GM10248 (cell line): ENCODE measurements around the gene SNAPIN.

ENCODE experiments used
- CTCF ChIA-PET: fragments of 300-600 bp; sonication (Branson Sonifier 250); formaldehyde crosslinking; extraction: SDS; loops from one replicate; lab custom pipeline; 2021; ENCODE audit warnings: antibody characterized with exemption; lab: Yijun Ruan, JAX
- POLR2A ChIA-PET: fragments of 350-650 bp; sonication (Branson Sonifier 250); formaldehyde crosslinking; extraction: SDS; loops from one replicate; lab custom pipeline; 2020; ENCODE audit warnings: antibody characterized with exemption; lab: Yijun Ruan, JAX
- DNase-seq: peaks from one replicate; pipeline ENCODE4 v3.0.0; 2012; ENCODE audit errors: extremely low spot score
- TF ChIP-seq, protein P1 (sequence below): IDR thresholded peaks from 2 replicates; pipeline ENCODE4 v1.5.1; 2012; ENCODE audit warnings: mild to moderate bottlenecking, low read depth; ENCODE audit errors: extremely low read depth, missing control alignments, control extremely low read depth

SNAPIN gene

GRCh38 chr1:153649137-153649862 lies 9.2 kb upstream of the SNAPIN start:
- ChIA-PET POLR2A (interaction anchor here (0.5 to 1.7 kb wide), 2 partner anchors 15 to 343 kb away, joined by 5 to 9 read pairs; partner anchors contain the start of gene CHTOP), CTCF (interaction anchor here (1.1 to 1.6 kb wide), 4 partner anchors 12 to 77 kb away, joined by 3 to 5 read pairs (median 3); no protein-coding TSS in a partner anchor)
- TF ChIP-seq, protein P1, sequence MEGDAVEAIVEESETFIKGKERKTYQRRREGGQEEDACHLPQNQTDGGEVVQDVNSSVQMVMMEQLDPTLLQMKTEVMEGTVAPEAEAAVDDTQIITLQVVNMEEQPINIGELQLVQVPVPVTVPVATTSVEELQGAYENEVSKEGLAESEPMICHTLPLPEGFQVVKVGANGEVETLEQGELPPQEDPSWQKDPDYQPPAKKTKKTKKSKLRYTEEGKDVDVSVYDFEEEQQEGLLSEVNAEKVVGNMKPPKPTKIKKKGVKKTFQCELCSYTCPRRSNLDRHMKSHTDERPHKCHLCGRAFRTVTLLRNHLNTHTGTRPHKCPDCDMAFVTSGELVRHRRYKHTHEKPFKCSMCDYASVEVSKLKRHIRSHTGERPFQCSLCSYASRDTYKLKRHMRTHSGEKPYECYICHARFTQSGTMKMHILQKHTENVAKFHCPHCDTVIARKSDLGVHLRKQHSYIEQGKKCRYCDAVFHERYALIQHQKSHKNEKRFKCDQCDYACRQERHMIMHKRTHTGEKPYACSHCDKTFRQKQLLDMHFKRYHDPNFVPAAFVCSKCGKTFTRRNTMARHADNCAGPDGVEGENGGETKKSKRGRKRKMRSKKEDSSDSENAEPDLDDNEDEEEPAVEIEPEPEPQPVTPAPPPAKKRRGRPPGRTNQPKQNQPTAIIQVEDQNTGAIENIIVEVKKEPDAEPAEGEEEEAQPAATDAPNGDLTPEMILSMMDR: no peak
- DNase-seq: no peak

DNA sequence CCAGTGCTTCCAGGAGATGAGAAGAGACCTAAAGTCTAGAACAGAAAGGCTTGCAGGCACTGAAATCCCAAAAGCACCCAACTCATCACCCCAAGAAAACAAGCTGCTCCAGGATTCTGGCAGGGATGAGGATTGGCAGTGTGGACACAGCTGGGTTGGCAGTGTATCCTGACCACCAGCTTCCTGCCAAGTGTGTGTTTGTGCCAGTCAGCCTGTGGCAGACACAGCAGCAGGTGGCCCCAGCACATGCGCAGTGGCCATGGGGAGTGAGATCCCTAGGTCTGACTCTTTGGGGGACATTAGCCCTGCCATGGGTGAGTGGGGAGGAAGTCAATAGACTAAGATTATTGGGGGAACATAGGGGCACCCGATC lies 8.7 kb upstream of the SNAPIN start:
- POLR2A ChIA-PET: interaction anchor here (0.5 to 1.7 kb wide), 2 partner anchors 16 to 342 kb away, joined by 5 to 9 read pairs; partner anchors contain the start of gene CHTOP
- no peak for DNase-seq
- TF ChIP-seq, protein P1: no peak
- CTCF ChIA-PET: interaction anchor here (1.1 to 1.6 kb wide), 3 partner anchors 14 to 77 kb away, joined by 3 to 5 read pairs (median 3); no protein-coding TSS in a partner anchor

DNA sequence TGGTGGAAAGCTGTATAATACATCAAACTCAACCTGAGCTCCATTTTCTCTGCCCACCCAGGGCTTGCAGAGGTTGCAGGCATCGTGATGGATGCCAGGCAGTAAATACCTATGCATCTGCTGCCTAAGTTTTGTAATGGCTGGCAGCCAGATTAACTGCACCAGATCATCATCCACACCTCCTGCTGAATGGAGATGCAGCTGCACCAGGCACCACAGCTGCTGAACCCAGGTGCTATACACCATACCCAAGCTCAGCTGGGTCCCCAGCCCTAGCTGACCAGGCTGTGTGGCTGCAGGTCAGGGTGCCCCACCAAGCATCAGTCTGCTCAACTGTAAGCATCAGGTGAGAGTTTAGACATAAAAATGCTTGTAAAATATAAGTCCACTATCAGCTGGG lies 6.7 kb upstream of the SNAPIN start:
- CTCF ChIA-PET: interaction anchor here (1.3 to 2.0 kb wide), 3 partner anchors 8 to 13 kb away, joined by 3 to 8 read pairs (median 4); no protein-coding TSS in a partner anchor
- no peak for DNase-seq
- TF ChIP-seq, protein P1: no peak
- POLR2A ChIA-PET: interaction anchor here (0.6 to 2.4 kb wide), 6 partner anchors 10 to 577 kb away, joined by 3 to 9 read pairs (median 4); partner anchors contain the start of gene CHTOP

DNA sequence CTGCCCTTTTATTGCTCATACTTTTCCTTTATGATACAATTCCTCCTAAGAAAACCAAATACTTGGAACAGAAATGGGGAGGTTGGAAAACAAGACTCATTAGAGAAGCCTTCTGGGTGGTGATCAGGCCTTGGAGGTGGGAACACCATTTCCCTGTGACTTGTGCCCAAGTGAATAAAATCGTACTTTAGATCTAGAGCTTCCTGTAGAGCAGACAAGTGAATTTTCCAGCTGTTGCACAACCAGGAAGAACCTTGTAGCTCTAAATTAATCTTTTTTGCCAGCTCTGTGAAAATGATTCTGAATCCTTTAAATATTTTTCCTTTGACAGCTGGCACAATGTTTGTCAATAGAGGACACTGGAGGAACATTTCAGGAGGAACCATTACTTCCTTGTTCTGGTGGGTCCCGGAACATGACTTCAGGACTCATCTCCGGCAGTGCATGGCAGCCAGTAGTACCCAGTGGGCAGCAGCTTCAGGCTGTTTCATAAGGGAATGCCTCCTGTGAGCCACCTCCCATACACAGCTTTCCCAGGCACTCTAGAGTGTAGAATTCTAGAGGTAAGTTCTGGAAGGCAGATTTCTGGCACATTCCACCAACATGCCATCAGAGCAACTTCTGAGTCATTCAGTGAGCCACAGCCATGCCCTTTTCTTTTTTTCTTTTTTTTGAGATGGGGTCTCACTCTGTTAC lies 5.5 kb upstream of the SNAPIN start:
- ChIA-PET POLR2A (interaction anchor here (1.0 to 2.4 kb wide), 2 partner anchors 9 to 19 kb away, joined by 6 to 9 read pairs; partner anchors contain the start of gene CHTOP), CTCF (interaction anchor here (0.9 to 2.0 kb wide), 5 partner anchors 9 to 15 kb away, joined by 3 to 8 read pairs (median 3); no protein-coding TSS in a partner anchor)
- DNase-seq: no peak
- TF ChIP-seq, protein P1: no peak

GRCh38 chr1:153655333-153655732 lies 3.2 kb upstream of the SNAPIN start:
- POLR2A ChIA-PET: no interaction called here
- DNase-seq: no peak
- CTCF ChIA-PET: interaction anchor here (0.9 kb wide), 1 partner anchor 21 kb away, joined by 4 read pairs; the partner anchor contains the start of gene CHTOP
- TF ChIP-seq, protein P1: no peak

GRCh38 chr1:153659175-153659534 lies 652 bp downstream of the SNAPIN start:
- TF ChIP-seq, protein P1: no peak
- ChIA-PET POLR2A (interaction anchor here (1.5 to 1.9 kb wide), 2 partner anchors 11 to 25 kb away, joined by 4 to 7 read pairs; partner anchors contain the start of genes CHTOP and ILF2), CTCF (interaction anchor here (1.0 to 1.3 kb wide), 6 partner anchors 8 to 87 kb away, joined by 3 to 4 read pairs (median 3); no protein-coding TSS in a partner anchor)
- DNase-seq: no peak
